Lower leg skin (tissue), 3 donors: ENCODE measurements around the gene SARM1.

ENCODE experiments used
- CTCF ChIP-seq, 3 donors: fragments of 450-650 bp; IDR thresholded peaks; one replicate each; pipeline ENCODE4 v1.5.1; 2016; ENCODE audit warnings: antibody characterized with exemption in 3 of 3, mild to moderate bottlenecking in 3 of 3, moderate library complexity in 2 of 3
- POLR2A ChIP-seq, 2 donors: fragments of 450-650 bp; IDR thresholded peaks; one replicate each; pipeline ENCODE4 v1.6.1; 2016 to 2017; ENCODE audit warnings: antibody characterized with exemption in 2 of 2, mild to moderate bottlenecking in 1 of 2, moderate library complexity in 1 of 2

GRCh38 chr17:28412099-28412498 lies 40.6 kb downstream of the SARM1 start:
- no peak for TF ChIP-seq CTCF (IDR thresholded peaks at IDR 0.05)
- no peak for TF ChIP-seq POLR2A (IDR thresholded peaks at IDR 0.05)
